Fibroblast of peridontal ligament (primary cell): ENCODE data around the gene MORN1.
A peak's percentile ranks its signal among the peaks of the same experiment; 100 is the strongest.

Source experiments
- DNase-seq: peaks from one replicate; pipeline ENCODE4 v3.0.0-alpha.2; 2010; ENCODE audit errors: extremely low read depth

MORN1 gene

GRCh38 chr1:2404890-2405511 lies 13.6 kb upstream of the MORN1 start:
- peak; percentile 18 for DNase-seq

GRCh38 chr1:2404142-2404889 lies 13.0 kb upstream of the MORN1 start:
- DNase-seq, result no peak

DNA sequence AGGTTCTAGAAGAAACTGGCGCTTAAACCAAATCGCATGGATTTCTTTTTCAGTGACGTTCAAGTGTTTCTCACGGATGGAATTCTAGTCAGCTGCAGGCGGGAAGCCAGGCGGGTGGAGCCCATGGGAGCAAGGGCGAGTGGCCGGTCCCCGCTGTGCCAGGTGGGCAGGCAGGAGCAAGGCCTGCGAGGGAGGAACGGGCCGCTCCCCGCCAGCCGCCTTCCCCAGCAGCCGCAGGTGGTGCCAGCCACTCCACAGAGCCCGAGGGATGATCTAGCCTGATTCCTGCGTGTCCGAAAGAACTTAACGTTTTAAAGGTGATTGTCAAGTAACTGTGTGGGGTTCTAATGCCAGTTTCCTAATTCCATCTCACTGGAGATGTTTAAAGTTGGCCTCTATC lies 11.9 kb upstream of the MORN1 start:
- no peak for DNase-seq

- DNase-seq, result no peak
These were observed 11.1 kb upstream of the MORN1 start for GRCh38 chr1:2402420-2402819.

DNA sequence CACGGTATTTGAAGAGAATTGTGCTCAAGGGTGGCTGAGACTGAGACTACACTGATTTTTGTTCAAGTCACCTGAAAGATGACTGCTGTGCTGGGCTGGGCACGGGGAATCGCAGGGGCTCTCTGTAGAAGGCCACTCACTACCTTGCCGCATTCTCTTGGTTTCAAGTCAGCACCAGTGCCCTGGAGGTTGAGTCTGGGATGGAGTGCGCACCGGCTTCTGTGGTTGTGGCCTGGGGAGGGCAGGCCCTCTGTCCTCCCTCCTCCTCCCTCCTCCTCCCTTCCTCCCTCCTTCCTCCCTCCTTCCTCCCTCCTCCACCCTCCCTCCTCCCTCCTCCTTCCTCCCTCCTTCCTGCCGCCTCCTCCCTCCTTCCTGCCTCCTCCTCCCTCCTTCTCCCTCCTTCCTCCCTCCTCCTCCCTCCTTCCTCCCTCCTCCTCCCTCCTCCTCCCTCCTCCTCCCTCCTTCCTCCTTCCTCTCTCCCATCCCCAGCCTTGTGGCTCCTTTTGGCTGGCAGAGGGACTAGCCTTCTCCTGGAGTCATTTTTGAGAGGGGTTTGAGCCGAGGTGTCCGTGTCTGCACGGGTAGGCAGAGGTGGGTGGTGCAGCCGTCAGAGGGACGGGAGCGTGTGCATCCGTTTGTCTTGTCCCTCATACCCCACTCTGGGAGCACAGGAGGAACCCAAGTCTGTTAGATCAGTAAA lies 9.7 kb upstream of the MORN1 start:
- DNase-seq, result no peak

- peak; percentile 9 for DNase-seq
These were observed 9.2 kb upstream of the MORN1 start for GRCh38 chr1:2400576-2400909.

GRCh38 chr1:2399890-2400575 lies 8.7 kb upstream of the MORN1 start:
- DNase-seq, result no peak

- DNase-seq, result no peak
These were observed 7.5 kb upstream of the MORN1 start for GRCh38 chr1:2398871-2399270.

GRCh38 chr1:2397007-2397679 lies 5.8 kb upstream of the MORN1 start:
- no peak for DNase-seq

GRCh38 chr1:2396476-2396875 lies 5.1 kb upstream of the MORN1 start:
- DNase-seq, result no peak

DNA sequence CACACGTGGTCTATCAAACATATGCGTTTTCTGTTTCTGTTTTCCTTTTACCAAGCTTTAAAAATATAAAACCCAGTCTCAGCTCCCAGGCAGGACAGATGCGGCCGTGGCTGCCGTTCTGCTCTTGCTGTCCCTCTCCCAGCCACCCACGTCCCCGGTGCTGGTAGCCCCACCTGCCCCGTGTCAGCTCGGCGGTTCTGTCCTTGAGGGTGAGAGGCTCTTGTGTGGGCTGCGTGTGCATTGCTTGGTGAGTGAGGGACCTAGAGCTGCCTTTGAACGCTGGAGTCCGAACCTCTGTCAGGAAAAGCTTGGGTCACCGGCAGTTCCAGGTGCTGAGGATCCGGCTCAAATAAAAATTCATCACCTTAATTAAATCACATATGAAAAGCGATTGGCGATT lies 4.7 kb upstream of the MORN1 start:
- DNase-seq, result no peak

- DNase-seq, result no peak
These were observed 3.9 kb upstream of the MORN1 start for GRCh38 chr1:2395245-2395644.

DNA sequence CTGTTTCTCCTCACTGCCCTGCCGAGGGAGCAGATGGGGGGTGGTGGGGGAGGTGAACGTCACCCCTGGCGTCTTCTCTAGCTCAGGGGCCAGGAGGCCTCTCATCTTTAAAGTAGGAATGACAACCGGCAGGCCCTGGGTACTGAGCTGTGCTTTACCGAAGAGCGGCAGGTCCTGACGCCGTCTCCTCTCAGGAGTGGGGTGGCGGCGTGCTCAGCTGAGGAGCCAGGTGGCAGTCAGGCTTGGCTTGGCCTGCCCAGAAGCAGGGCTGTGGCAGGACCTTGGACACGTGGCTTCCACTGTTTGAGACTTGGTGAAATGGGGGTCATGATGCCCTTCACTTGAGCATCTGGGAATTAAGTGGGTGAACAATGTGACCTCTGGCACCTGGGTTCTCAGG lies 3.4 kb upstream of the MORN1 start:
- DNase-seq, result no peak

DNA sequence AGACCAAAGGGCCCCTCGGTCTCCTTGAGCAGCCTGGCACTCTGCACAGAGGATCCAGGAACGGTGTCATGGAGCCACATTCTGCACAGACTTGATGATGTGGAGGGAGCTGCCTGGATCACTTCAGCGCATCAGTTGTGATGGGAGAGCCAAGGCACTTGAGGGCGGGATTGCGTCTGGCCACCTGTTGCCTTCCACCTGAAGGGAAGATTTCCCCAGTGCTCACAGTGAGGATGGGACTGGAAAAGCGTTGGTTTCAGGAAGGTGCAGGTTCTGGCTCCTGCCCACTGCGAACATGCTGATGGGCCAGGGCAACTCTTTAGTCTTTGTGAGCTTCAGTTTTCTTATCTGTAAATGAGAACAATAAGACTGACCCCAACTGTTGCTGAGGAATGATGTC lies 2.9 kb upstream of the MORN1 start:
- no peak for DNase-seq

DNA sequence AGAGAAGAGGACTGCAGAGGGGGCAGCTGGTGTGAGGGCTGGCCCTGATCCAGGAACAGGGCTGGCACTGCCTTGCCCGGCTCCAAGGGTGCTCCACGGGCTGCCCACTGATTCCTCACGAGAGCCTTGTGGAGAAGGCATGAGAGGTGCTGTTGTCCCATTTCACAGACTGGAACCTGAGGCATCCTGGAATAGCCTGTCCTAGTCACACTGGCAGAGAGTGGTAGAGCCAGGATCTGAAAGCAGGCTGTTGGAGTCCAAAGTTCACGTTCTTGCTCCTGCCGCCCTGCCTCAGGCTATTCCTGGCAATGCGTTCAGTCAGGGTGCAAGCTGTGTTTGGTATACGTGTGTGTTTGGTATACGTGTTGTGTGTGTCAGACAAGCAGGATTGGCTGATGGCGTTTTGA lies 2.1 kb upstream of the MORN1 start:
- no peak for DNase-seq

DNA sequence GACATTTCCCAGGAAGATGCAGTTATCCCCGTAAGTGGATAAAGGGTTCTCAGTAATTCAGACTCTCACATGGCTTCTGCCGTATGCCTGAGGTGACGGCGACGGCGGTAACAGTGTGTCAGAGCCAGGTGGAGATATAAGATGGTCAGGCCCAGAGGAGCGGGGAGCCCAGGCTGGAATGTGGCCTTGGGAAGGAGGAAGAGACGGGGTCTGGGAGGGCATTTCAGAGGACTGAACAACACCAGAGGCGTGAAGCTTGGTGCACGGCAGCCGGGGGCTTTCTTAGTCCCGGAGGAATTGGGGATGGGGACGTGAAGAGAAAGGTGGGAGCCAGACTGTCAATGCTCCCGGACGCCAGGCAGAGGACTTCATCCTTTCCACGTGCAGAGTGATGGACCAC lies 1.3 kb upstream of the MORN1 start:
- DNase-seq, result no peak

- DNase-seq, result peak; percentile 12
These were observed 666 bp upstream of the MORN1 start for GRCh38 chr1:2391931-2392509.

GRCh38 chr1:2389644-2390043 lies 1.7 kb downstream of the MORN1 start:
- no peak for DNase-seq

- DNase-seq, result no peak
These were observed 3.1 kb downstream of the MORN1 start for GRCh38 chr1:2388004-2388913.
